Upper lobe of right lung (tissue), 1 donor: ENCODE data around the gene TMEM109. TPM values are rescaled to one million over a fixed set of nuclear protein-coding genes. Genes with fewer than 3 reads are reported as not detected.

Experiments
- ATAC-seq: fragments of 200-7000 bp; cut with Tn5 transposase; one replicate; pipeline ENCODE4 v1.9.1; 2020; ENCODE audit warnings: mild to moderate bottlenecking, moderate library complexity
- DNase-seq: peaks from one replicate; pipeline ENCODE4 v3.0.0-alpha.2; 2020
- H3K27ac ChIP-seq: fragments of 200-600 bp; one replicate; pipeline ENCODE4 v1.8.0; 2022
- H3K27me3 ChIP-seq: fragments of 200-600 bp; one replicate; pipeline ENCODE4 v1.8.0; 2022; ENCODE audit warnings: mild to moderate bottlenecking
- H3K36me3 ChIP-seq: fragments of 200-600 bp; one replicate; pipeline ENCODE4 v1.8.0; 2022
- H3K4me1 ChIP-seq: fragments of 200-600 bp; one replicate; pipeline ENCODE4 v1.8.0; 2022
- H3K4me3 ChIP-seq: fragments of 200-600 bp; one replicate; pipeline ENCODE4 v1.8.0; 2022; ENCODE audit warnings: mild to moderate bottlenecking
- H3K9me3 ChIP-seq: fragments of 200-600 bp; one replicate; pipeline ENCODE4 v1.8.0; 2022
- CTCF ChIP-seq: fragments of 200-600 bp; IDR thresholded peaks from one replicate; pipeline ENCODE4 v1.8.0; 2022; ENCODE audit warnings: antibody characterized with exemption
- intact Hi-C: fragments of 100-400 bp; cut with DNase I; formaldehyde crosslinking; loops from one replicate; pipeline ENCODE4 v1.11.0; 2022
- total RNA-seq: library from RNA; stranded (reverse); fragmentation: NEBNext Ultra II Directional; extraction: Animal tissue kit (Norgen Biotek cat#: 25700); gene quantifications from one replicate; pipeline ENCODE4 v1.2.1, GENCODE V29; 2021
- donor health status: DM: no; HTN: yes; CAD: no; lungs with severe emphysema.

Gene TMEM109
- total RNA-seq, 1 donor from 2014 or later, result 156 TPM

GRCh38 chr11:60932605-60933356, 18.8 kb downstream of the TMEM109 start:
- H3K4me1 ChIP-seq, result peaks cover 7% of the 10 kb centered on the region
- intact Hi-C loops, result no loop called here
- no peak for TF ChIP-seq CTCF
- H3K4me3 ChIP-seq, result no peak overlapping the region
- peaks cover 3% of the 10 kb centered on the region for H3K36me3 ChIP-seq
- H3K27ac ChIP-seq, result no peak overlapping the region
- DNase-seq (peak; percentile 11), ATAC-seq (no peak)
- no peaks in the 10 kb centered on the region for H3K27me3 ChIP-seq
- no peaks in the 10 kb centered on the region for H3K9me3 ChIP-seq

GRCh38 chr11:60933416-60934123, 19.6 kb downstream of the TMEM109 start:
- no peak overlapping the region for H3K27ac ChIP-seq
- H3K27me3 ChIP-seq, result no peaks in the 10 kb centered on the region
- H3K4me1 ChIP-seq, result peaks cover 7% of the 10 kb centered on the region
- DNase-seq (no peak), ATAC-seq (no peak)
- H3K36me3 ChIP-seq, result peaks cover 11% of the 10 kb centered on the region
- TF ChIP-seq CTCF, result no peak
- no peaks in the 10 kb centered on the region for H3K9me3 ChIP-seq
- intact Hi-C loops, result no loop called here
- H3K4me3 ChIP-seq, result no peak overlapping the region

- no peak for ATAC-seq
- intact Hi-C loops, result no loop called here
These were observed 20.3 kb downstream of the TMEM109 start for GRCh38 chr11:60934124-60934789.

GRCh38 chr11:60934790-60935605, 21.0 kb downstream of the TMEM109 start:
- intact Hi-C loops, result no loop called here
- ATAC-seq, result no peak
- no peaks in the 10 kb centered on the region for H3K9me3 ChIP-seq
- no peak overlapping the region for H3K4me3 ChIP-seq
- H3K27ac ChIP-seq, result no peak overlapping the region
- peaks cover 18% of the 10 kb centered on the region for H3K36me3 ChIP-seq
- H3K4me1 ChIP-seq, result peaks cover 7% of the 10 kb centered on the region
- no peak for TF ChIP-seq CTCF
- no peak for DNase-seq
- H3K27me3 ChIP-seq, result no peaks in the 10 kb centered on the region

More at GRCh38 chr11:60934124-60934789, 20.3 kb downstream of the TMEM109 start:
- Histone ChIP-seq H3K9me3 (no peaks in the 10 kb centered on the region), H3K36me3 (peaks cover 14% of the 10 kb centered on the region), H3K27ac (no peak overlapping the region), H3K27me3 (no peaks in the 10 kb centered on the region), H3K4me1 (peaks cover 7% of the 10 kb centered on the region), H3K4me3 (no peak overlapping the region)
- no peak for DNase-seq
- no peak for TF ChIP-seq CTCF
